Stimulated activated effector memory CD8-positive, alpha-beta T cell treated with anti-CD3 and anti-CD28 coated beads, Interleukin-12 subunit alpha, Interleukin-12 subunit beta, amount 100 ng/mL, for 72 hours (primary cell): ENCODE measurements around the gene SRGAP3.

Source experiments
- ATAC-seq: fragments of 150-1000 bp; cut with Tn5 transposase; 2 replicates; pipeline ENCODE4 v1.10.0; 2021
- DNase-seq, 2 donors: peaks; one replicate each; pipeline ENCODE4 v3.0.0; 2021 to 2022; ENCODE audit warnings: low spot score in 2 of 2
- H3K27ac Mint-ChIP-seq: one replicate; pipeline ENCODE4 v1.8.0; 2022; ENCODE audit warnings: mild to moderate bottlenecking, mixed read lengths
- H3K36me3 Mint-ChIP-seq: one replicate; pipeline ENCODE4 v1.8.0; 2022; ENCODE audit warnings: mild to moderate bottlenecking, mixed read lengths
- H3K4me1 Mint-ChIP-seq: one replicate; pipeline ENCODE4 v1.8.0; 2022; ENCODE audit warnings: mixed read lengths
- H3K4me3 Mint-ChIP-seq: one replicate; pipeline ENCODE4 v1.8.0; 2022; ENCODE audit warnings: mild to moderate bottlenecking, mixed read lengths
- H3K9me3 Mint-ChIP-seq: one replicate; pipeline ENCODE4 v1.8.0; 2022; ENCODE audit warnings: mixed read lengths

The SRGAP3 gene

DNA sequence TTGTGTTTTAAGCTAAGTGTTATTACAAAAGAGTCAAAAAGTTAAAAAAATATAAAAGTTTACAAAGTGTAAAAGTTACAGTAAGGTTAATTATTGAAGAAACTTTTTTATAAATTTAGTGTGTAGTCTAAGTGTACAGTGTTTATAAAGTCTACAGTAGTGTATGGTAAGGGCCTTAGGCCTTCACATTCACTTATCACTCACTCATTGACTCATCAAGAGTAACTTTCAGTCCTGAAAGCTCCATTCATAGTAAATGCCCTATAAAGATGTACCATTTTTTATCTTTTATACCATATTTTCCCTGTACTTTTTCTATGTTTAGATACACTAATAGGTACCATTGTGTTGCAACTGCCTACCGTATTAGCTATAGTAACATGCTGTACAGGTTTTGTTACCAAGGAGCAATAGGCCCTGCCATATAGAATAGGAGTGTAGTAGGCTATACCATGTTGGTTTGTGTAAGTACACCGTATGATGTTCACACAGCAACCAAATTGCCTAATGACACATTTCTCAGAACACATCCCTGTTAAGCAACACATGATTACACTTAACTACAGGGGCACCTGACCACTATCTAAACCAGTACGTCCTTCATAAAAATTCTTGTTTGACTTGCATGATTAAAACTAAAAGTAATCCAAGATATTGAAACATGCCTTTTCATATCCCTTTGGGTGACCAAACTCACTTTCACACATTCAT lies 303.4 kb downstream of the SRGAP3 start:
- Mint-ChIP-seq H3K27ac (no peak overlapping the region), H3K9me3 (peaks cover 15% of the 10 kb centered on the region), H3K4me3 (no peak overlapping the region), H3K4me1 (peaks cover 6% of the 10 kb centered on the region), H3K36me3 (peaks cover 72% of the 10 kb centered on the region)
- no peak for DNase-seq
- peak; percentile 58 for ATAC-seq

GRCh38 chr3:8942746-8943488 lies 306.5 kb downstream of the SRGAP3 start:
- H3K9me3 Mint-ChIP-seq: peaks cover 15% of the 10 kb centered on the region
- H3K4me3 Mint-ChIP-seq: no peak overlapping the region
- H3K36me3 Mint-ChIP-seq: peaks cover 98% of the 10 kb centered on the region
- DNase-seq: no peak
- ATAC-seq: no peak
- H3K27ac Mint-ChIP-seq: no peak overlapping the region
- no peaks in the 10 kb centered on the region for H3K4me1 Mint-ChIP-seq

DNA sequence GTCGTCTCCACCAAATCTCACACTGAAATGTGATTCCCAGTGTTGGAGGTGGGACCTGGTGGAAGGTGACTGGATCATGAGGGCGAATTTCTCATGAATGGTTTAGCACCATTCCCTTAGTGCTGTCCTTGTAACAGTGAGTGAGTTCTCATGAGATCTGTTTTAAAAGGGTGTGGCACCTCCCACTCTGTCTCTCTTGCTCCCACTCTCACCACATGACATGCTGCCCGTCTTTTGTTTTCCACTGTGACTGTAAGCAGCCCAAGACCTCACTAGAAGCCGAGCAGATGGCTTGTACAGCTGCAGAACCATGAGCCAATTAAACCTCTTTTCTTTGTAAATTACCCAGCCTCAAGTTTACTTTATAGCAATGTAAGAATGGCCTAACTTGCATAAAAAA lies 307.3 kb downstream of the SRGAP3 start:
- Mint-ChIP-seq H3K9me3 (peaks cover 15% of the 10 kb centered on the region), H3K36me3 (peaks cover 94% of the 10 kb centered on the region), H3K27ac (no peak overlapping the region), H3K4me1 (no peaks in the 10 kb centered on the region), H3K4me3 (no peak overlapping the region)
- no peak for DNase-seq
- no peak for ATAC-seq

GRCh38 chr3:8938021-8938420 lies 311.4 kb downstream of the SRGAP3 start:
- H3K4me1 Mint-ChIP-seq: no peaks in the 10 kb centered on the region
- peaks cover 5% of the 10 kb centered on the region for H3K9me3 Mint-ChIP-seq
- DNase-seq (no peak), ATAC-seq (no peak)
- peaks cover 63% of the 10 kb centered on the region for H3K36me3 Mint-ChIP-seq
- H3K4me3 Mint-ChIP-seq: no peak overlapping the region
- H3K27ac Mint-ChIP-seq: no peak overlapping the region

DNA sequence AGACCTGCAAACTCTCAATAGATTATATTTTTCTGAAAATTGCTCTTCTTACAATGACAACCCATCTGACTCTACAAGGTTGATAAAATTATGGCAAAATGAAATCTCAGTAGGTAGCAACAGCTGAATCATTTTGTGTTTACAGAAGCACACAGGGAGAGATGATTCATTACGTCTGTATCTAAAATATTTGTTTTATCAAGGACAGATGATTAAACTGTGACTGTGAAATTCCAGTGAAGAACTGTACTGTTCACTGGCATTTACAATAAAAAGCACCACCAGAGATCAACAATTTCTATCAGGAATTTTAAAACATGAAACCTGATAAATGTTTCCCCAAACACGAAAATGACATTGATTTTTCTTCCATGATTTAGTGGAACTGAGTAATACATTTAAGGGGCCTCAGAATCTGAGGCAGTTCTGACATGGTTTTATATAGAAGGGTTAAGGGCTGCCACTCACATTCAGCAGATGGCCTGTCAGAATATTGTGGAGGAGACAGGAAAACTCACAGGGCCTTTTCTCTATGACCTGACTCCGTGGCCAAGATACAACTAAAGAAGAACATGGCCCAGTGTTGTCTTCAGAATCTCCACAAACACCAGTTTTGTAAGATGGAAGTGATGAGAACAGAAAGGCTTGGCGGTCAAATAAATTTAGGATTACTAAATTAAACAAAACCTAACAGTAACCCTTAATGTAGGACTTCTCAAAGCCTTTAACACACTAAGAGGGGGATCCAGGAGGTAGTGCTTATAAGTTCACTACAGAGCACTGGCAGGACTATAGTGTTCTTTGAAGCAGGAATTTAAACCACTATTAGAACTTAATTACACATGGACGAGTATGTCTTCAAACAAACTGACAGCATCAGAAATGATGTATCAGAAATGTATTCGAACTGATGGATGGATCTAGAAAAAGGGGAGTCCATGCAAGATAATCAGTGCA lies 312.1 kb downstream of the SRGAP3 start:
- no peaks in the 10 kb centered on the region for H3K9me3 Mint-ChIP-seq
- no peak overlapping the region for H3K27ac Mint-ChIP-seq
- H3K4me1 Mint-ChIP-seq: no peaks in the 10 kb centered on the region
- no peak overlapping the region for H3K4me3 Mint-ChIP-seq
- no peak for ATAC-seq
- peaks cover 56% of the 10 kb centered on the region for H3K36me3 Mint-ChIP-seq
- no peak for DNase-seq

DNA sequence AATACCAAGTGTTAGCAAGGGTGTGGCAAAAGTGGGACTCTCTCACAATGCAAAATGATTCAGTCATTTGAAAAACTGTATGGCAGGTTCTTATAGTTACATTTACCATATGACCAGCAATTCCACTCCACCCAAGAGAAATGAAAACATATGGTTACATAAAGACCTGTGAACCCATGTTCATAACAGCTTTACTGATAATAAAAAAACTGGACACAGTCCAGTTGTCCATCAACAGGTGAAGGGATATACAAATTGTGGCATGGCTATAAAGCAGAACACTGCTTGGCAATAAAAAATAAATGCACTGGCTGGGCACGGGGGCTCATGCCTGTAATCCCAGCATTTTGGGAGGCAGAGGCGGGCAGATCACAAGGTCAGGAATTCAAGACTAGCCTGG lies 316.9 kb downstream of the SRGAP3 start:
- Mint-ChIP-seq H3K27ac (no peak overlapping the region), H3K9me3 (no peaks in the 10 kb centered on the region), H3K36me3 (peaks cover 14% of the 10 kb centered on the region), H3K4me1 (no peaks in the 10 kb centered on the region), H3K4me3 (no peak overlapping the region)
- ATAC-seq: no peak
- DNase-seq: no peak

GRCh38 chr3:8931342-8931741 lies 318.1 kb downstream of the SRGAP3 start:
- Mint-ChIP-seq H3K9me3 (no peaks in the 10 kb centered on the region), H3K4me1 (no peaks in the 10 kb centered on the region), H3K36me3 (peaks cover 5% of the 10 kb centered on the region), H3K4me3 (no peak overlapping the region), H3K27ac (no peak overlapping the region)
- no peak for DNase-seq
- ATAC-seq: no peak
